HG02571 (cell line): ENCODE results near the gene NBDY.
"Not testable (repeated sequence)": the region's sequence is repeated elsewhere in the genome, so short reads cannot be mapped to it uniquely, and the experiment has no call there.

Experiments used
- ATAC-seq: cut with Tn5 transposase; IDR thresholded peaks from one replicate; pipeline ENCODE4 v1.9.1; 2021; ENCODE audit warnings: mild to moderate bottlenecking, moderate library complexity; ENCODE audit not compliant: unreplicated experiment

NBDY gene

GRCh38 chrX:56798866-56799758 lies 70.1 kb downstream of the NBDY start:
- ATAC-seq: no peak

- ATAC-seq: no peak
These were observed 71.3 kb downstream of the NBDY start for GRCh38 chrX:56800307-56800706.

DNA sequence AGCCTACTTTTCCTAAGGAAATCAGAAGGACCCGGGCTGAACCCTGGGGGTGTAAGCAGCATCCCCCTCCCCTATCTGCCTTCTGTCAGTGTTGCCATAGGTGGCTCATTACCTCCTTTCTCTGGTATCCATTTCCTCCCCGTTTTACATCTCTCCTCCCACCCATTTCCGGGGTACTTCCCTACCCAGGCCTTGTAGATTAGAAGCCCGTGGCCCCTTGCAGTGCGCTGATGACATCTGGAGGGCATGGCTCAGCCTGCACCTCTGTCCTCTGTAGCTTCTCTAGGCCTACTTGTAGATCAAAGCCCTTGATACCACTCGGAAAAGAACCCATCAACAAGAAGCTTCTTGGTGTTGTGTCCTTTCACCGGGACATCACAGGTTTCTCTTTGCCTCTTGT lies 71.8 kb downstream of the NBDY start:
- peak; percentile 45 for ATAC-seq

- no peak for ATAC-seq
These were observed 73.4 kb downstream of the NBDY start for GRCh38 chrX:56802428-56802827.

- peak; percentile 50 for ATAC-seq
These were observed 74.1 kb downstream of the NBDY start for GRCh38 chrX:56802921-56803849.

- ATAC-seq: no peak
These were observed 75.0 kb downstream of the NBDY start for GRCh38 chrX:56803850-56804681.

GRCh38 chrX:56804867-56805266 lies 75.8 kb downstream of the NBDY start:
- ATAC-seq: no peak

GRCh38 chrX:56805399-56805798 lies 76.4 kb downstream of the NBDY start:
- ATAC-seq: no peak

DNA sequence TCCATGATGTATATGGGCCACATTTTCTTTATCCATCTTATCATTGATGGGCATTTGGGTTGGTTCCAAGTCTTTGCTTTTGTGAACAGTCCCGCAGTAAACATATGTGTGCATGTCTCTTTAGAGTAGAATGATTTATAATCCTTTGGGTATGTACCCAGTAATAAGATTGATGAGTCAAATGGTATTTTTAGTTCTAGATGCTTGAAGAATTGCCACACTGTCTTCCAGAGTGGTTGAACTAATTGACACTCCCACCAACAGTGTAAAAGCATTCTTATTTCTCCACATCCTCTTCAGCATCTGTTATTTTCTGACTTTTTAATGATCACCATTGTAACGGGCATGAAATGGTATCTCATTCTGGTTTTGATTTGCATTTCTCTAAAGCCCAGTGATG lies 77.1 kb downstream of the NBDY start:
- ATAC-seq: not testable (repeated sequence)

GRCh38 chrX:56811599-56811998 lies 82.6 kb downstream of the NBDY start:
- no peak for ATAC-seq

DNA sequence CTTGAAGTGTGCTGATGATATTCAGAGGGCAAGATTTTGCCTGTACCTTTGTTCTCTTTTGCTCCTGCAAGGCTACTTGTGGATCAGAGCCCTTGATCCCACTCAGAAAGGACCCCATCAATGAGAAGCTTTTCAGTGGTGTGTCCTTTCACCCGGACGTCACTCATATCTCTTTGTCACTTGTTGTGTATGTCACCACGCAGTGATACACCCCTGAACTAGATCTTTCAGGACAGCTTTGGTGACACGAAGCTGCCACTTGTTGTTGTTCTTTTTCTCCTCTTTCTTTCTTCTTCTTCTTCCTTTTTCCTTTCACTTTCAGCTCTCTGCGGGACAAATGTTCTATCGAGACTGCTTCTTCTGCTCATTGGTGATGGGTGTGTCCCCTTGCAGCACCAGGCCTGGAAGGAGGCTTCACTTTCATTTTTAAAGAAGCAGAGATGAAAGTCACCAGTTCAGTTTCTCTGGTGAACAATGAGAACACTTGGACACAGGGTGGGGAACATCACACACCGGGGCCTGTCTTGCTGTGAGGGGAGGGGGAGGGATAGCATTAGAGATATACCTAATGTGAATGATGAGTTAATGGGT lies 83.6 kb downstream of the NBDY start:
- peak; percentile 91 for ATAC-seq

GRCh38 chrX:56813318-56813837 lies 84.3 kb downstream of the NBDY start:
- no peak for ATAC-seq

GRCh38 chrX:56817179-56817578 lies 88.1 kb downstream of the NBDY start:
- ATAC-seq: no peak

DNA sequence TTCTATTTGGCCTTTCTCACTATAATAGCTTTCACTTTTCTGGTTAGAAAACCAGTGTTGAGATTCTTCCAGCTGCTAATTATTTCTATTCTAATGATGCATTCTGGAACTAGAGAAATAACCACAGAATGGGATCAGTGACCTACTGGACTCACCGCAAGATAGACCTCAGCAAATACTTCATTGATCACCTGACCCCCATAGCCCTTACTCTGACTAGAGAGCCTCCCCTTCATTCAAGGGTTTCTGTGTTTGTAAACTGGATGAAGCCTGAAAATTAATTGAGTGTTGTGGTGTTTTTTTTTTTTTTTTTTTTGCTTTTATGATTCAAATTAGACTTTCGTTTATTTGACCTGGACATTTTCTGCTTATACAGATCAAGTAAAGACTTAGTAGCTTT lies 97.0 kb downstream of the NBDY start:
- no peak for ATAC-seq

GRCh38 chrX:56833626-56834025 lies 104.6 kb downstream of the NBDY start:
- ATAC-seq: no peak

DNA sequence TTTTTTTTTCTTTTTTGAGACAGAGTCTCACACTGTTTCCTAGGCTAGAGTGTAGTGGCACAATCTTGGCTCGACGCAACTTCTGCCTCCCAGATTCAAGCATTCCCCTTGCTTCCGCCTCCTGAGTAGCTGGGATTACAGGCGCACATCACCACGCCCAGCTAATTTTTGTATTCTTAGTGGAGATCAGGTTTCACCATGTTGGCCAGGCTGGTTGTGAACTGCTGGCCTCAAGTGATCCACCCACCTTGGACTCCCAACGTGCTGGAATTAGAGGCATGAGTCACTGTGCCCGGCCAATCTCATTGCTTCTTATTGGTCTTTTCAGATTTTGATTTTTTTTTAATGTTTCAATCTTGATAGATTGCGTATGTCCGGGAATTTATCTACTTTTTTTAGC lies 124.4 kb downstream of the NBDY start:
- no peak for ATAC-seq

GRCh38 chrX:56857042-56857441 lies 128.0 kb downstream of the NBDY start:
- ATAC-seq: no peak

- no peak for ATAC-seq
These were observed 131.8 kb downstream of the NBDY start for GRCh38 chrX:56860888-56861287.
